NT2/D1 (cell line): ENCODE results near the gene FHOD3.

Experiments used
- SUZ12 ChIP-seq: IDR thresholded peaks from 2 replicates; pipeline ENCODE4 v1.6.1; 2011; ENCODE audit not compliant: insufficient read length, insufficient read depth; ENCODE audit errors: extremely low read depth
- ZNF274 ChIP-seq: IDR thresholded peaks from 2 replicates; pipeline ENCODE4 v1.6.1; 2011; ENCODE audit warnings: mild to moderate bottlenecking, low read depth, low read length

GRCh38 chr18:36813101-36813775 is 515.7 kb downstream of the FHOD3 start:
- no peak for TF ChIP-seq SUZ12
- no peak for TF ChIP-seq ZNF274
